K562 (cell line): ENCODE data around the gene ABCC10. TPM values are rescaled to one million over a fixed set of nuclear protein-coding genes. Genes with fewer than 3 reads are reported as not detected.

ENCODE experiments used
- CBX1 ChIP-seq: sonication (generic); IDR thresholded peaks from 2 replicates; pipeline ENCODE4 v1.6.1; 2016; ENCODE audit warnings: antibody characterized with exemption, low read depth, mild to moderate bottlenecking
- CXXC5 ChIP-seq: fragments of 250-450 bp; sonication (Bioruptor Pico); IDR thresholded peaks from 2 replicates; pipeline ENCODE4 v1.8.0; 2022; ENCODE audit warnings: inconsistent platforms, mild to moderate bottlenecking, moderate library complexity
- DACH1 ChIP-seq: fragments of 450-650 bp; IDR thresholded peaks from 2 replicates; pipeline ENCODE4 v1.6.1; 2018; ENCODE audit not compliant: partially characterized antibody
- ELF2 ChIP-seq: fragments of 250-450 bp; sonication (Bioruptor Pico); IDR thresholded peaks from 2 replicates; pipeline ENCODE4 v1.5.0; 2021; ENCODE audit warnings: mild to moderate bottlenecking
- HNRNPLL ChIP-seq: fragments of 200-400 bp; formaldehyde crosslinking; IDR thresholded peaks from 2 replicates; pipeline ENCODE4 v1.6.1; 2017; ENCODE audit warnings: low read length, low read depth, mild to moderate bottlenecking; ENCODE audit not compliant: poor library complexity, severe bottlenecking
- LCOR ChIP-seq: sonication (generic); formaldehyde crosslinking; IDR thresholded peaks from 2 replicates; pipeline ENCODE4 v1.8.0; 2022; ENCODE audit warnings: mild to moderate bottlenecking, missing genetic modification reagents
- RB1 ChIP-seq: fragments of 450-650 bp; IDR thresholded peaks from 2 replicates; pipeline ENCODE4 v1.6.1; 2017; ENCODE audit warnings: low read depth, mild to moderate bottlenecking
- RFX1 ChIP-seq: fragments of 450-650 bp; IDR thresholded peaks from 2 replicates; pipeline ENCODE4 v1.6.1; 2016; ENCODE audit warnings: mild to moderate bottlenecking, moderate library complexity
- SIN3A ChIP-seq, 2 experiments: fragments of 150-350 bp in 1 of 2; IDR thresholded peaks; 2 replicates each; pipeline ENCODE4 v1.6.1; 2011 to 2016; ENCODE audit warnings: borderline replicate concordance in 2 of 2, low read depth in 2 of 2, low read length in 2 of 2, mild to moderate bottlenecking in 2 of 2, moderate library complexity in 2 of 2; ENCODE audit not compliant: control insufficient read depth in 1 of 2
- ZNF134 ChIP-seq: fragments of 250-450 bp; sonication (Bioruptor Pico); conservative IDR thresholded peaks from 2 replicates; pipeline ENCODE4 v1.4.0; 2020
- ZNF263 ChIP-seq: sonication (generic); formaldehyde crosslinking; IDR thresholded peaks from 2 replicates; pipeline ENCODE4 v1.8.0; 2022; ENCODE audit warnings: mild to moderate bottlenecking, missing genetic modification reagents, borderline replicate concordance
- polyA plus RNA-seq, 8 experiments: library from polyadenylated mRNA; depleted of rRNA in 4 of 8; stranded (reverse) in 5 of 8; unstranded in 3 of 8; fragments of >200 nt; fragmentation: Nextera tagmentation in 2 of 8; fragmentation: Illumina TruSeq in 1 of 8; extraction: Ambion mirVana in 2 of 8; extraction: Trizol in 1 of 8; gene quantifications; 2 replicates each; pipeline versions ENCODE4 v1.2.1 to v1.2.3, GENCODE V29; 2011 to 2014; ENCODE audit warnings: inconsistent platforms in 1 of 8, missing spikeins in 1 of 8
- total RNA-seq, 7 experiments: library from RNA; depleted of rRNA in 6 of 7; stranded (reverse); fragments of >200 nt in 6 of 7; fragmentation: Illumina TruSeq in 2 of 7; extraction: Trizol in 2 of 7; gene quantifications; 2 replicates each; pipeline versions ENCODE4 v1.2.1 to v1.2.3, GENCODE V29; 2011 to 2021; ENCODE audit warnings: low replicate concordance in 1 of 7
- TF ChIP-seq, protein P1 (sequence below): fragments of 200-800 bp; sonication (Bioruptor generic); IDR thresholded peaks from 2 replicates; pipeline ENCODE4 v1.6.1; 2016; ENCODE audit warnings: missing genetic modification characterization, missing compliant biosample characterization
- TF ChIP-seq, protein P2 (sequence below), 2 experiments: IDR thresholded peaks; 2 replicates each; pipeline ENCODE4 v1.6.1; 2011; ENCODE audit warnings: borderline replicate concordance in 1 of 2, control low read depth in 1 of 2, low read depth in 1 of 2, low read length in 1 of 2, mild to moderate bottlenecking in 1 of 2, mixed read lengths in 1 of 2, moderate library complexity in 1 of 2; ENCODE audit not compliant: insufficient read depth in 1 of 2, insufficient read length in 1 of 2, poor library complexity in 1 of 2, severe bottlenecking in 1 of 2; ENCODE audit errors: extremely low read depth in 1 of 2
- TF ChIP-seq, protein P3 (sequence below): sonication (generic); formaldehyde crosslinking; IDR thresholded peaks from 2 replicates; pipeline ENCODE4 v1.8.0; 2022; ENCODE audit warnings: mild to moderate bottlenecking, low read depth, missing genetic modification reagents
- TF ChIP-seq, protein P4 (sequence below): fragments of 450-650 bp; formaldehyde crosslinking; IDR thresholded peaks from 2 replicates; pipeline ENCODE4 v1.4.0; 2022; ENCODE audit warnings: missing genetic modification characterization
- TF ChIP-seq, protein P5 (sequence below): fragments of 450-650 bp; formaldehyde crosslinking; IDR thresholded peaks from 2 replicates; pipeline ENCODE4 v1.4.0; 2020; ENCODE audit warnings: mild to moderate bottlenecking

The ABCC10 gene
- total and polyA plus RNA-seq, 9 of the 15 experiments (the other 6 are each of a cell fraction or from before 2014, with no cell fraction given): 2.4 to 29.1 (median 13.7) TPM

DNA sequence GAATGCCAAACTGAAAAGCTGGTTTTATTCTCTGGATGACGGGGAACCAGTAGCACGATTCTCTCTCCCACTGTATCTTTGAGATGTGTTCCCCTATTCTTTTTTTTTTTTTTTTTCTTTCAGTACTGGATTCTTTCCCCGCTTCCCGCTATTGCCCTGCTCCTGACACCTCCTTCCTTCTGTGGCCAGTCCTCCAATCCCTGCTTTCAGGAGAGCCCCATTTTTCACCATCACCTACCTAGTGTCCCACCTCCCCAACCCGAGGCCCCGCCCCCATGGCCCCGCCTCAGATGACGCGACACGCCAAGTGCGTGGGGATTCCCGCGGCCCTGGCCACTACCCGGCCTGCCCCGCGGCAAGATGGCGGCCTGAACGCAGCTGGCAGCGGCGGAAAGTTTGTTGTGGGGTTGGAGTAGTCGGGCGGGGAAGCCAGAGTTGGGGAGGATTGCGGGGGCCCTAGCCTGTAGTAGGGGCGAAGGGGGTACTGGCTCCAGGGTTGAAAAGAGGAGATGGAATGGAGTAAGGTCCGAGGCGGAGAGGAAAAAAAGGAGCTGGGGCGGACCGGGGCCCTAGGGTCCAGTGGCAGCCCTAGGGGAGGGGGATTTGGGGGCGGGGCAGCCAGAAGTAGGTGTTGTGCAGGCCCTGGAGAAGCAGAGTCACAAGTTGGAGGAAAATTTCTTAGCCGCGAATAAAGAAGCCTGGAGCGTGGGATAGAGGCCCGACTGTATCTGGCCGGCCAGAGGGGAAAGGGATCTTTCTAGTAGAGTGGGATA, 50.1 kb downstream of the ABCC10 start, which contains the start of gene TJAP1 (continued):
- TF ChIP-seq, protein P1, sequence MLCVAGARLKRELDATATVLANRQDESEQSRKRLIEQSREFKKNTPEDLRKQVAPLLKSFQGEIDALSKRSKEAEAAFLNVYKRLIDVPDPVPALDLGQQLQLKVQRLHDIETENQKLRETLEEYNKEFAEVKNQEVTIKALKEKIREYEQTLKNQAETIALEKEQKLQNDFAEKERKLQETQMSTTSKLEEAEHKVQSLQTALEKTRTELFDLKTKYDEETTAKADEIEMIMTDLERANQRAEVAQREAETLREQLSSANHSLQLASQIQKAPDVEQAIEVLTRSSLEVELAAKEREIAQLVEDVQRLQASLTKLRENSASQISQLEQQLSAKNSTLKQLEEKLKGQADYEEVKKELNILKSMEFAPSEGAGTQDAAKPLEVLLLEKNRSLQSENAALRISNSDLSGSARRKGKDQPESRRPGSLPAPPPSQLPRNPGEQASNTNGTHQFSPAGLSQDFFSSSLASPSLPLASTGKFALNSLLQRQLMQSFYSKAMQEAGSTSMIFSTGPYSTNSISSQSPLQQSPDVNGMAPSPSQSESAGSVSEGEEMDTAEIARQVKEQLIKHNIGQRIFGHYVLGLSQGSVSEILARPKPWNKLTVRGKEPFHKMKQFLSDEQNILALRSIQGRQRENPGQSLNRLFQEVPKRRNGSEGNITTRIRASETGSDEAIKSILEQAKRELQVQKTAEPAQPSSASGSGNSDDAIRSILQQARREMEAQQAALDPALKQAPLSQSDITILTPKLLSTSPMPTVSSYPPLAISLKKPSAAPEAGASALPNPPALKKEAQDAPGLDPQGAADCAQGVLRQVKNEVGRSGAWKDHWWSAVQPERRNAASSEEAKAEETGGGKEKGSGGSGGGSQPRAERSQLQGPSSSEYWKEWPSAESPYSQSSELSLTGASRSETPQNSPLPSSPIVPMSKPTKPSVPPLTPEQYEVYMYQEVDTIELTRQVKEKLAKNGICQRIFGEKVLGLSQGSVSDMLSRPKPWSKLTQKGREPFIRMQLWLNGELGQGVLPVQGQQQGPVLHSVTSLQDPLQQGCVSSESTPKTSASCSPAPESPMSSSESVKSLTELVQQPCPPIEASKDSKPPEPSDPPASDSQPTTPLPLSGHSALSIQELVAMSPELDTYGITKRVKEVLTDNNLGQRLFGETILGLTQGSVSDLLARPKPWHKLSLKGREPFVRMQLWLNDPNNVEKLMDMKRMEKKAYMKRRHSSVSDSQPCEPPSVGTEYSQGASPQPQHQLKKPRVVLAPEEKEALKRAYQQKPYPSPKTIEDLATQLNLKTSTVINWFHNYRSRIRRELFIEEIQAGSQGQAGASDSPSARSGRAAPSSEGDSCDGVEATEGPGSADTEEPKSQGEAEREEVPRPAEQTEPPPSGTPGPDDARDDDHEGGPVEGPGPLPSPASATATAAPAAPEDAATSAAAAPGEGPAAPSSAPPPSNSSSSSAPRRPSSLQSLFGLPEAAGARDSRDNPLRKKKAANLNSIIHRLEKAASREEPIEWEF (CRISPR knock-in tag): no peak
- peak; percentile 85; the same call in 1 of the 2 replicates for TF ChIP-seq CBX1
- TF ChIP-seq, protein P2, sequence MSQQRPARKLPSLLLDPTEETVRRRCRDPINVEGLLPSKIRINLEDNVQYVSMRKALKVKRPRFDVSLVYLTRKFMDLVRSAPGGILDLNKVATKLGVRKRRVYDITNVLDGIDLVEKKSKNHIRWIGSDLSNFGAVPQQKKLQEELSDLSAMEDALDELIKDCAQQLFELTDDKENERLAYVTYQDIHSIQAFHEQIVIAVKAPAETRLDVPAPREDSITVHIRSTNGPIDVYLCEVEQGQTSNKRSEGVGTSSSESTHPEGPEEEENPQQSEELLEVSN (IDR thresholded peaks at IDR 0.05; ENCODE audit: borderline replicate concordance in 1 of 2, extremely low read depth in 1 of 2, insufficient read depth in 1 of 2, insufficient read length in 1 of 2, low read depth in 1 of 2, low read length in 1 of 2, poor library complexity in 1 of 2, severe bottlenecking in 1 of 2): peak; percentile 44 to 79
- TF ChIP-seq, protein P3, sequence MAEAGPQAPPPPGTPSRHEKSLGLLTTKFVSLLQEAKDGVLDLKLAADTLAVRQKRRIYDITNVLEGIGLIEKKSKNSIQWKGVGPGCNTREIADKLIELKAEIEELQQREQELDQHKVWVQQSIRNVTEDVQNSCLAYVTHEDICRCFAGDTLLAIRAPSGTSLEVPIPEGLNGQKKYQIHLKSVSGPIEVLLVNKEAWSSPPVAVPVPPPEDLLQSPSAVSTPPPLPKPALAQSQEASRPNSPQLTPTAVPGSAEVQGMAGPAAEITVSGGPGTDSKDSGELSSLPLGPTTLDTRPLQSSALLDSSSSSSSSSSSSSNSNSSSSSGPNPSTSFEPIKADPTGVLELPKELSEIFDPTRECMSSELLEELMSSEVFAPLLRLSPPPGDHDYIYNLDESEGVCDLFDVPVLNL: peak; percentile 88
- TF ChIP-seq ZNF263 (CRISPR knock-in tag): peak; percentile 14; the same call in 1 of the 2 replicates
- peak; percentile 80 for TF ChIP-seq HNRNPLL
- no peak for TF ChIP-seq RFX1
- peak; percentile 46 for TF ChIP-seq DACH1
- TF ChIP-seq, protein P4, sequence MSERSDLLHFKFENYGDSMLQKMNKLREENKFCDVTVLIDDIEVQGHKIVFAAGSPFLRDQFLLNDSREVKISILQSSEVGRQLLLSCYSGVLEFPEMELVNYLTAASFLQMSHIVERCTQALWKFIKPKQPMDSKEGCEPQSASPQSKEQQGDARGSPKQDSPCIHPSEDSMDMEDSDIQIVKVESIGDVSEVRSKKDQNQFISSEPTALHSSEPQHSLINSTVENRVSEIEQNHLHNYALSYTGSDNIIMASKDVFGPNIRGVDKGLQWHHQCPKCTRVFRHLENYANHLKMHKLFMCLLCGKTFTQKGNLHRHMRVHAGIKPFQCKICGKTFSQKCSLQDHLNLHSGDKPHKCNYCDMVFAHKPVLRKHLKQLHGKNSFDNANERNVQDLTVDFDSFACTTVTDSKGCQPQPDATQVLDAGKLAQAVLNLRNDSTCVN (CRISPR knock-in tag): 0 out of 2 replicates have a peak, but pooled peaks have one; percentile 38
- TF ChIP-seq ELF2: no peak
- TF ChIP-seq, protein P5, sequence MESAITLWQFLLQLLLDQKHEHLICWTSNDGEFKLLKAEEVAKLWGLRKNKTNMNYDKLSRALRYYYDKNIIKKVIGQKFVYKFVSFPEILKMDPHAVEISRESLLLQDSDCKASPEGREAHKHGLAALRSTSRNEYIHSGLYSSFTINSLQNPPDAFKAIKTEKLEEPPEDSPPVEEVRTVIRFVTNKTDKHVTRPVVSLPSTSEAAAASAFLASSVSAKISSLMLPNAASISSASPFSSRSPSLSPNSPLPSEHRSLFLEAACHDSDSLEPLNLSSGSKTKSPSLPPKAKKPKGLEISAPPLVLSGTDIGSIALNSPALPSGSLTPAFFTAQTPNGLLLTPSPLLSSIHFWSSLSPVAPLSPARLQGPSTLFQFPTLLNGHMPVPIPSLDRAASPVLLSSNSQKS (CRISPR knock-in tag): no peak
- TF ChIP-seq CXXC5: peak; percentile 89
- TF ChIP-seq SIN3A (IDR thresholded peaks at IDR 0.05; ENCODE audit: borderline replicate concordance in 2 of 2, control insufficient read depth in 1 of 2, low read depth in 2 of 2, low read length in 2 of 2): peak; percentile 58 to 88; a peak in 2 of 4 replicates
- 0 out of 2 replicates have a peak, but pooled peaks have one; percentile 34 for TF ChIP-seq ZNF134 (CRISPR knock-in tag)
- TF ChIP-seq LCOR (CRISPR knock-in tag): 0 out of 2 replicates have a peak, but pooled peaks have one; percentile 46
- peak; percentile 51; the same call in 1 of the 2 replicates for TF ChIP-seq RB1
